Amygdala (tissue), 56 donors: Measurements from ENCODE around the gene UBAC2.
A peak's percentile ranks its signal among the peaks of the same experiment; 100 is the strongest.

ENCODE experiments used
- DNase-seq, 56 donors: peaks; one replicate each; lab custom pipeline; 2025; lab: John Stamatoyannopoulos, UW

UBAC2 gene

GRCh38 chr13:99266827-99267226 is 66.2 kb downstream of the UBAC2 start:
- DNase-seq = no peak

GRCh38 chr13:99267927-99268326 is 67.3 kb downstream of the UBAC2 start:
- no peak for DNase-seq

- no peak for DNase-seq
These were observed 68.2 kb downstream of the UBAC2 start for GRCh38 chr13:99268822-99269221.

GRCh38 chr13:99269627-99270241 is 69.1 kb downstream of the UBAC2 start:
- DNase-seq = peak in 4 of 56 donors; percentile 6 to 24 (median 15)

GRCh38 chr13:99270518-99270917 is 69.9 kb downstream of the UBAC2 start:
- DNase-seq = no peak

GRCh38 chr13:99271249-99271648 is 70.6 kb downstream of the UBAC2 start:
- no peak for DNase-seq

- DNase-seq = no peak
These were observed 71.8 kb downstream of the UBAC2 start for GRCh38 chr13:99272481-99272880.

GRCh38 chr13:99273128-99273527 is 72.5 kb downstream of the UBAC2 start:
- no peak for DNase-seq

- no peak for DNase-seq
These were observed 74.4 kb downstream of the UBAC2 start for GRCh38 chr13:99275093-99275469.

- DNase-seq = no peak
These were observed 76.1 kb downstream of the UBAC2 start for GRCh38 chr13:99276706-99277105.

- DNase-seq = no peak
These were observed 77.0 kb downstream of the UBAC2 start for GRCh38 chr13:99277629-99278028.

- no peak for DNase-seq
These were observed 77.5 kb downstream of the UBAC2 start for GRCh38 chr13:99278200-99278599.

- DNase-seq = no peak
These were observed 78.2 kb downstream of the UBAC2 start for GRCh38 chr13:99278843-99279242.

- no peak for DNase-seq
These were observed 79.0 kb downstream of the UBAC2 start for GRCh38 chr13:99279637-99280036.

GRCh38 chr13:99280166-99280565 is 79.5 kb downstream of the UBAC2 start:
- no peak for DNase-seq

GRCh38 chr13:99281811-99282263 is 81.2 kb downstream of the UBAC2 start:
- peak in 1 of 56 donors; percentile 3 for DNase-seq

- no peak for DNase-seq
These were observed 81.9 kb downstream of the UBAC2 start for GRCh38 chr13:99282264-99283231.

GRCh38 chr13:99285432-99286182 is 85.0 kb downstream of the UBAC2 start:
- no peak for DNase-seq

- no peak for DNase-seq
These were observed 86.9 kb downstream of the UBAC2 start for GRCh38 chr13:99287551-99287950.

- no peak for DNase-seq
These were observed 87.4 kb downstream of the UBAC2 start for GRCh38 chr13:99288089-99288488.

- DNase-seq = no peak
These were observed 88.6 kb downstream of the UBAC2 start for GRCh38 chr13:99289271-99289670.
